GM18511 (cell line): ENCODE results near the gene PLPPR1.
"Not testable (repeated sequence)": the region's sequence is repeated elsewhere in the genome, so short reads cannot be mapped to it uniquely, and the experiment has no call there.

ENCODE experiments used
- ATAC-seq: cut with Tn5 transposase; IDR thresholded peaks from one replicate; pipeline ENCODE4 v1.9.1; 2021; ENCODE audit warnings: mild to moderate bottlenecking, moderate library complexity; ENCODE audit not compliant: unreplicated experiment

PLPPR1 gene

DNA sequence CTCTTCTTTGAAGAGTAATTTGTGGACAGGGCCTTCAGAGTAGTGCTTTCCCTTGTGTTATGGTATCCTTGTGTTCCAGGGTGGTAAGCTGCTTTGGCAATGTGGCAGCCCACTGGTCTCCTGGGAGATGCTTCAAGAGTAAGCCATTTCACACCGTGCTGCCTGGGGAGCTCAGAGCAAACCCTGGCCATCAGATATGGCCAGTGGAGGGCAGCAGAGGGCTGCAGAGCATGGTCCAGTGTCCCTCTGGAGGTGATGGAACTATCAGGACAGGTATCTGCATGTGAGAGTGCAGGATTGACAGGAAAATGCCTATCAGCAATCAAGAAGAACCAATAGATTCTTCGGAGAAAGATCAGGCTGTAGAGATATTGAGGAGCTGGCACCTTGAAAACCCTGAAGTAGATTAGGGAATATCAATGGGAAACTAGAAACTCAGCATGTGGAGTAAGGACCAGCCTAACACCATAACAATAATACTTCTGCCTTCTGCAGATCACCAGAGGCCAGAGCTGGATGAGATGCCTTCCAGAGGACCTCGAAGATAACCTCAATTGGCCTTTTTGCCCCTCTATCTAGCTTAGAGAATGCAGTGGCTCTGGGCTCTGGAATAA is 90.8 kb downstream of the PLPPR1 start:
- ATAC-seq = peak; percentile 94

DNA sequence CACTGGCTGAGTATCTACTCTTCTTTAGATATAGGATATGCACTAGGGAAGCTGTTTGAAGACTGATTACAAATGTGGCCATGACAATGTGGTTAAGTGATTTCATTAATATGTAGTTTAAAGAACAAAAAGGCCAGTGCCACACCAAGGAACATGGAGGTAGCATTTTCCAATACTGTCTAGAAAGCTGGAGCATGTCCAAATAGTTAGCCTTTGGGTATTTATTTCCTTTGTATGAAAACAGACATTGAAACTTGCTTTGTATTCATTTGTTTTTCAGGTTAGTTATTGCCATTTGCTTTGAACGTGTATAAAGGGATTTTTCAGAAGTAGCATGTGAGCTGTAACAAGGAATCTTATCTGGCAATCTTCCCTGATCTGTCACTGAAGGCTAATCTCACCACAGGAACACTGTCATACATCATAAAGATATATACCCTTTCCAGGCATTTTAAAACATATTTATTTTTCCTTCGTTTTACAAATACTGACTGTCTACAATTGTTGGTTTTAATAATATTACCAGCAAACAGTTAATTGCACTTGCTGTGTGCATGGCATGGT is 93.4 kb downstream of the PLPPR1 start:
- ATAC-seq = no peak

DNA sequence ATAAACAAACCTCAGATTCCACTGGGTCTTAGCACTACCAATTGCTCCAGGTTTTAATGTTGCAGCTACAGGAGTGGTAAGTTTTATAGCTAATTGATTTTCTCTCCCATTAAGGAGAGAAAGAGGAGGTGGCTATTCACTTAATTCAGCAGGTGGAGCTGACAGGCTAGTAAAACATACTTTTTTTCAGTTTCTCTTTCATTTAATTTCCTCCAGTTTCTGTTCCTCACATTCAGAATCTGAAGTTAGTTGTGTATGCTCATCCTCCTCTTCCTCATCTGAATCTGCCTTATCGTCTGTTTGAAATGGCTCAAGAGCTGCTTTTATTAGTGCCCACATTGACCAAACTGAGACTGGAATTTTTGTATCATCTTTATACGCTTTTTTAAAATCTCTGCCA is 98.0 kb downstream of the PLPPR1 start:
- peak; percentile 69 for ATAC-seq

DNA sequence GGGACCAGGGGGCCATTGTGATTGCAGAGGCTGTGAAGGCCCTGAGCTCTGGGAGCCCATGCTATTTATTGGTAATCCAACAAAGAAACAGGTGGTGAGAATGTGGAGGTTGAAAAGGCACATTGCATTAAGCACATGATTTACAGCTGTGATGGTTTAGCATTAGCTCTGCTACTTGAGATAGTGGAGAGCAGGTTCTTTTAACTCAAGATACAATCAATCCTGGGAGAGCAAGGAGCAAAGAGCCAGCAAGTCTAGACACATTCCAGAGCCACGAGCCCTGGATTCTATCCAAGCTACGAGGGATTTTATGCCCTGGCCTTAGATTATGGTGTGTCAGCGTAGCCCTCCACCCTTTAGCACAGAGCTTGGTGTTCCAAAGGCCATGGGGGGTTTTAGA is 98.8 kb downstream of the PLPPR1 start:
- not testable (repeated sequence) for ATAC-seq

DNA sequence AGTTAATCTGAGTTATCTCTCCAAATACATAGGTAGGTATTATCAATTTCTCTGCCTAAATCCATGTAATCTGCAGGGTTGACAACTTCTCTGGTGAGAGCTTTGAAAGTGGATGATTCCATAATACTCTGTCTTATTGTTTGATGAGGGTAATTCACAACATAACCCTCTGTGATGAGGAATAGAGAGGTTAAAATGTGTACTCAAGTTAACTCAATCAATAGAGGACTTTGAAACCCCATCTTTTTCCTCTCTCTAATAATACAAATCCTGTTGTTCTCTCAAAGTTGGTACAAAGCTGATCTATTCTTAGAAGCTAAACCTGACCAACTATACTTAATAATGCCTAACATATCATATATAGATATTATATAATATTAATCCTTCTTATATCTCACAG is 100.1 kb downstream of the PLPPR1 start:
- no peak for ATAC-seq

- ATAC-seq = no peak
Measured at GRCh38 chr9:101130054-101130453, 101.5 kb downstream of the PLPPR1 start.

- ATAC-seq = no peak
Measured at GRCh38 chr9:101131326-101131725, 102.8 kb downstream of the PLPPR1 start.

DNA sequence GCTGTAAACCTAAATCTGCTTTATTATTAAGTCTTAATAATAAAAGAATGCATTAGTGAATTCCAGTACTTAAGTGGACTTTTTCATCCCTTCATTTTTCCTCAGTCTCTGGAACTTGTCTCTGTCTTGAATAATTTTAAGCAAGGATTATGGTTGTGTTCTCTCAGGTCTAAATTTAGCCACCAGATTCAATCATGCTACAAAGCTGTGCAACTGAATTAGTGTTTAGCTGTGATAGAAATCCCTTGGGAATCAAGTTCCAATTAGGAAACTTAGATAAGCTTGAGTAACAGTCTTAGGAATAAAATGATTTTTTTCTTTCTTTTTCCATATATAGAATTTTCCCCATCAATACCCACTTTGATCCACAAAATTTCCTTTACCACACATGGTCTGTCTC is 104.3 kb downstream of the PLPPR1 start:
- ATAC-seq = no peak

DNA sequence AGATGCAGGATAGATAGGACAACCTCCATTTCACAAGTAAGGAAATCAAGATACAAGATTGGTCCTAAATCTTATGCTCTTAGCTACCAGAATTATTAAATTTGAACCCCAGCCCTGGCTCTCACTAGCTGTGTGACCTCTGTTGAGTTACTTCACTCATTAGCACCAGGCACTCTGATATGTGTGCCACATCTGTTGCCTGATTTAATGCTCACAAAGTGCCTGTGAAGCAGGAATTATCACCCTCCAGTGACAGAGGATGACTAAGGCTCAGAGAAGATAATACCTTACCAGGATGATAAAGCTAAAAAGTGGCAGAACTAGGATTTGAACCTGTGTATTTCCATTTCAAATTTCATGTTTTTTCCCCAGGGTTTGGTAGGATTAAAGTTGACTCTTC is 110.0 kb downstream of the PLPPR1 start:
- no peak for ATAC-seq

DNA sequence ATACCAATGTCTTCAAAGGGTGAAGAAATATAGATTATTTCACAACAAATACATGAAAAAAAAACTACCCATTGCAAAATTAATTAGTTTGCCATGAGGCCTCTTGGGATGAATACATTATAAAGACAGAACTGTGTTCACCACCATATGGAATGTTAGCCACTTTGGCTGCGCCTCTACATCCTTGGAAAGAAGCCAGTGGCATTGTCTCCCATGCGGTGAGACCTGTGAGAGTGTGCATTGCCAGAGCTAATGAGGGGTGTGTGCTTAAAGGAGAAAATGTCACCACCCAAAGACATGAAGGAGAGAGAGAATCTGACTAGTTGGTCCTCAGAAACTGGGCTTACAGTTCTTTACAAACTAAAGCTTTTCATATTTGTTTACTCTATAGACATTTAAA is 110.6 kb downstream of the PLPPR1 start:
- ATAC-seq = no peak

GRCh38 chr9:101140764-101141163 is 112.2 kb downstream of the PLPPR1 start:
- no peak for ATAC-seq

DNA sequence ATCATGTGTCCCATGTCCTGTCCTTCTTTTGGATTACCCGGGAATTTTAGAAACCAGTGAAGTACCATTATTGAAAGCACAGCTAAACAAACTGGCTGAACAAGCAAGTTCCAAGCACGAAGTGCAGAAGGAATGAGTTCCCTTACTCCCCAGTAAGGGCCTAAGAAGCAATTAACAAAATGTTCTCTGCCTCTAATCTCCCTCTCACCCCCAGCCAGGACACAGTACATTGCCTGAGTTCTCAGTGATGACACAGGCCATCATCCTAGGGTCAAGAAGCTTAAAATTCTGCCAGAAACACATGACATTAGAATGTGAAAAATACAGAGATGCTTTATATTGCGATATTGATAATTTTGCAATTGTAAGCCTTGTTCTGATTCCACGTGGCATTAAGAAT is 118.0 kb downstream of the PLPPR1 start:
- ATAC-seq = no peak

DNA sequence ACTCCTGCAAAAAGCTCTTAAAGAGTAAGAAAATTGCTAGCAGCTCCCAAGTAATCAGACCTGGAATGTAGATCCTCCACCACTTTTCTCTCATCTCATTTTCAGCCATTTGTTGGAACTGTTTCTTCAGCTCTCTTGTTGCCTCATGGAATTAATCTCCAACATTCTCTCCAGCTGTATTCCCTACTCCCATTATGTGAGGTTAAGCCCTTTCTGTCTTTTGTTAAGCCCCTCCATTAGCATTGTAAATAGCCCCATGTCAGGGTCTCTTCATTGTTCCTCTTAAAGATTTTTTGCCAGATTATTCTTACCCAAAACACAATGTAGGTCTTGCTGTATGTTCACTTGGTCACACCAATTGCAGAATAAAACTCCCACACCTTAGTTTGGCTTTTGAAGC is 119.8 kb downstream of the PLPPR1 start:
- ATAC-seq = no peak

DNA sequence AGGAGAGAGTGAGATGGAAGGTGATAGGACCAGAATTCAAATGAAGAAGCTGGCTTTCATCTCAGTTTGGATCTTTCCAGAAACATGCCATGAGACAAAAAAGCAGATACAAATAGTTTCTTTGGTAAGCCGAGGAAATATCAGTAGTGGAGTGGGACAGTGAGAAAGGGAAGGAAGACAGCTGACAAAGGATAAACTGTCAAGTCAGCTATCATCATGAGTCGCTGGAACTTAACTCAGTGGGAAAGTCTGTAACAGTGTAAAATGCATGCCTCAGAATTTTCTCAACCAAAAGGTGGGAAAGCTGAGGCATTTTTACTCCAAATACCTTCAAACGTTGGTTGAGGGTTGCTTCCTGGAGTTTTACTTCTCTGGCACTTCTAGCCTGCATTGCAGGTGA is 129.8 kb downstream of the PLPPR1 start:
- no peak for ATAC-seq

- ATAC-seq = no peak
Measured at GRCh38 chr9:101162231-101162630, 133.7 kb downstream of the PLPPR1 start.

- no peak for ATAC-seq
Measured at GRCh38 chr9:101165131-101165530, 136.6 kb downstream of the PLPPR1 start.

GRCh38 chr9:101167490-101168134 is 139.1 kb downstream of the PLPPR1 start:
- ATAC-seq = no peak

DNA sequence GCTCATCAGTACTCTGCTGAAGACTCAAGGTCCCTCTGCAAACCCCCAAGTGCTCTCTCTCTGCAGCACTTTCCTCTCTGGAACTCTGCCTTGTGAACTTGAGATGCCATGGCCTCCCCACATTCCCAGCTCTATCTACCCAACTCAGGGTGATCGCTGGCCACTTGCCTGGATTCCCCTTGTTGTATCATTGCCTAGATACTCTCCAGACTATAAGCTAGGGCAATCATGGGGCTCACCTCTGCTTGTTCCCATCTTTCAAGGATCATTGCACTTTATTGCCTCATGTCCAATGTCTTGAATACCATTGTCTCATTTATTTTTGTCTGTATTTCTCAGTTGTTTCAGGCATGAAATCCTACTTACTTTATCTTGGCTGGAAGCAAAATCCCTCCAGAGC is 144.1 kb downstream of the PLPPR1 start:
- ATAC-seq = no peak

- ATAC-seq = no peak
Measured at GRCh38 chr9:101173907-101174306, 145.4 kb downstream of the PLPPR1 start.

DNA sequence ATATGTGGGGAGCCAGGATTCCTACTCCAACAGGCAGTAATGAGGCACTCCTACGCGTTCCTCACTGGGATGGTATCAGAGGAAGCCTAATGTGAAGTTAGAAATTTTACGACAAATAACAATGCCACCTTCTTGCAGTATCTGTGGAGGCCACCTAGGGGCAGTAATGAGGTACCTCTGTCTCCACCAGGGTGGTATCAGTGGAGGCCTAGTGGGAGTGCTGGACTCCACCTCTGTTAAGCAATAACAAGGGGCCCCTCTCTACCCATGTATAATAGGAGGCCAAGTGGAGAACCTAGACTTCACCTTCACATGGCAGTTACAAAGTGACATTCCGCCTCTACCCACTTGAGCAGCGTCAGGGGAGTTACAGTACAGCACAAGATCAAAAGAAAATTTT is 147.9 kb downstream of the PLPPR1 start:
- ATAC-seq = peak; percentile 61

DNA sequence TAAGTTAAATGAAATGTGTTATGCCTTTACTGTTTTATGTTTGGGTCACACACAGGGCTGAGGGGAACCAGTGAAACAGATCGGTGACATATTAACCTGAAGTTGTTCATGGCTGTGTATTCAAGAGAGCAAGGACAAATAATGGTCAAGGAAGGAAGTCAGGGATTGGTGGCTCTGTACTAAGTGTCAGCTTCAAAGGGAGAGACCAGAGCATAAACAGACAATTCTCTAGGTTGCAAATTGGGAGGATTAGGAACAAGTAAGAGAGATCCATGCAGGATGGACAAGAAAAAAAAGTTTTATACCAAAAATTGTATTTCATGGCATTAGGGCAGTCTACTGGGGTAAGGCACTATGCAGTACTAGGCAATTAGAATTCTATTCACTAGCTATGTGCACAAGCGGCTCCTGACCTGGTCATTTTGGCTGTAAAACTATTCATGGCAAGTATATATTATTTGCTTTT is 156.3 kb downstream of the PLPPR1 start:
- no peak for ATAC-seq

DNA sequence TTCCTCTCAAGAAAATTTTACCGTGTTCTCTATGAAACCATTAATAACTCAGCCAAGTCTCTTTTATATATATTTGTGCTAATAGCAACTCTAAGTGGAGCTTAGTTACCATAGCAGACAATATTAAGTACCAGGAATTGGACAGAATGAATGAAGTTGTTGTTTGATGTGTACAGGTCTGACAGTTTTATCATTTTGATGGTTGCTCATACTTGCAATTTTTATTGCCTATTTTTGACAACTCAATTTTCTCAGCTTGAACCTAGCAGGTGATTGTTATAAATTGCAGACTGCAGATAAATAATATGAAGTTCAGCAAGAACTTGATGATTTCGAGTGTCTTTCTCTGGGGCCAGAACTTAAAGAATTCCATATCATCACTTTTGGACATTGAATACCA is 163.2 kb downstream of the PLPPR1 start:
- no peak for ATAC-seq

- no peak for ATAC-seq
Measured at GRCh38 chr9:101197026-101197425, 168.5 kb downstream of the PLPPR1 start.
